SK-N-SH treated with all-trans-retinoic acid at 6 μM for 48 hours (cell line): ENCODE results near the gene DCP2.

Experiments used
- ATAC-seq: fragments of 200-7000 bp; cut with Tn5 transposase; 3 replicates; pipeline ENCODE4 v1.9.1; 2020; ENCODE audit warnings: mild to moderate bottlenecking, moderate library complexity
- ARNTL ChIP-seq: fragments of 450-650 bp; formaldehyde crosslinking; IDR thresholded peaks from 2 replicates; pipeline ENCODE4 v1.5.0; 2020; ENCODE audit warnings: low read depth, mild to moderate bottlenecking, moderate library complexity, borderline replicate concordance
- BACH2 ChIP-seq: fragments of 250-450 bp; sonication (Bioruptor Pico); IDR thresholded peaks from 2 replicates; pipeline ENCODE4 v1.9.0; 2021; ENCODE audit warnings: mild to moderate bottlenecking, borderline replicate concordance
- CSDC2 ChIP-seq: fragments of 250-450 bp; sonication (Bioruptor Pico); IDR thresholded peaks from 2 replicates; pipeline ENCODE4 v1.5.0; 2020; ENCODE audit warnings: mild to moderate bottlenecking, moderate library complexity
- ESRRG ChIP-seq: fragments of 250-450 bp; sonication (Bioruptor Pico); IDR thresholded peaks from 2 replicates; pipeline ENCODE4 v1.6.1; 2021; ENCODE audit warnings: mild to moderate bottlenecking
- GLIS3 ChIP-seq: fragments of 250-450 bp; sonication (Bioruptor Pico); IDR thresholded peaks from 2 replicates; pipeline ENCODE4 v1.5.0; 2020; ENCODE audit warnings: mild to moderate bottlenecking, moderate library complexity
- OSR1 ChIP-seq: fragments of 250-450 bp; sonication (Bioruptor Pico); IDR thresholded peaks from 2 replicates; pipeline ENCODE4 v1.8.0; 2022; ENCODE audit warnings: moderate library complexity, mild to moderate bottlenecking, inconsistent platforms
- PPARA ChIP-seq: fragments of 250-450 bp; sonication (Bioruptor Pico); IDR thresholded peaks from 2 replicates; pipeline ENCODE4 v1.5.0; 2020; ENCODE audit warnings: mild to moderate bottlenecking, borderline replicate concordance
- RARB ChIP-seq: fragments of 250-450 bp; sonication (Bioruptor Pico); IDR thresholded peaks from 2 replicates; pipeline ENCODE4 v1.8.0; 2021; ENCODE audit warnings: mild to moderate bottlenecking, moderate library complexity
- SNAI2 ChIP-seq: fragments of 250-450 bp; sonication (Bioruptor Pico); IDR thresholded peaks from 2 replicates; pipeline ENCODE4 v1.5.0; 2020; ENCODE audit warnings: mild to moderate bottlenecking, moderate library complexity
- TCF4 ChIP-seq: fragments of 250-450 bp; sonication (Bioruptor Pico); IDR thresholded peaks from 2 replicates; pipeline ENCODE4 v1.8.0; 2021; ENCODE audit warnings: mild to moderate bottlenecking, moderate library complexity, borderline replicate concordance
- TOX ChIP-seq: fragments of 250-450 bp; sonication (Bioruptor Pico); IDR thresholded peaks from 2 replicates; pipeline ENCODE4 v1.8.0; 2021; ENCODE audit warnings: mild to moderate bottlenecking, moderate library complexity, borderline replicate concordance
- ZC3H10 ChIP-seq: fragments of 250-450 bp; sonication (Bioruptor Pico); IDR thresholded peaks from 2 replicates; pipeline ENCODE4 v1.5.1; 2021; ENCODE audit warnings: mild to moderate bottlenecking, moderate library complexity
- ZFP3 ChIP-seq: fragments of 250-450 bp; sonication (Bioruptor Pico); IDR thresholded peaks from 2 replicates; pipeline ENCODE4 v1.5.0; 2020; ENCODE audit warnings: mild to moderate bottlenecking, moderate library complexity
- ZFP30 ChIP-seq: fragments of 450-650 bp; formaldehyde crosslinking; IDR thresholded peaks from 2 replicates; pipeline ENCODE4 v1.5.0; 2022; ENCODE audit warnings: mild to moderate bottlenecking, moderate library complexity
- ZNF565 ChIP-seq: fragments of 450-650 bp; formaldehyde crosslinking; conservative IDR thresholded peaks from 2 replicates; pipeline ENCODE4 v1.5.0; 2020; ENCODE audit warnings: low read depth, mild to moderate bottlenecking, moderate library complexity
- ZNF70 ChIP-seq: fragments of 450-650 bp; formaldehyde crosslinking; IDR thresholded peaks from 2 replicates; pipeline ENCODE4 v1.5.0; 2020; ENCODE audit warnings: mild to moderate bottlenecking, moderate library complexity
- ZNF8 ChIP-seq: fragments of 450-650 bp; formaldehyde crosslinking; IDR thresholded peaks from 2 replicates; pipeline ENCODE4 v1.5.0; 2020; ENCODE audit warnings: mild to moderate bottlenecking, moderate library complexity
- TF ChIP-seq, protein P1 (sequence below): fragments of 250-450 bp; sonication (Bioruptor Pico); IDR thresholded peaks from 2 replicates; pipeline ENCODE4 v1.8.0; 2021; ENCODE audit warnings: low read depth, mild to moderate bottlenecking, moderate library complexity, borderline replicate concordance
- TF ChIP-seq, protein P2 (sequence below): fragments of 250-450 bp; sonication (Bioruptor Pico); IDR thresholded peaks from 2 replicates; pipeline ENCODE4 v1.5.1; 2021; ENCODE audit warnings: mild to moderate bottlenecking, moderate library complexity
- TF ChIP-seq, protein P3 (sequence below): fragments of 250-450 bp; sonication (Bioruptor Pico); IDR thresholded peaks from 2 replicates; pipeline ENCODE4 v1.8.0; 2020; ENCODE audit warnings: mild to moderate bottlenecking, moderate library complexity, borderline replicate concordance
- TF ChIP-seq, protein P4 (sequence below): fragments of 250-450 bp; sonication (Bioruptor Pico); IDR thresholded peaks from 2 replicates; pipeline ENCODE4 v1.5.0; 2020; ENCODE audit warnings: mild to moderate bottlenecking, moderate library complexity

The DCP2 gene

DNA sequence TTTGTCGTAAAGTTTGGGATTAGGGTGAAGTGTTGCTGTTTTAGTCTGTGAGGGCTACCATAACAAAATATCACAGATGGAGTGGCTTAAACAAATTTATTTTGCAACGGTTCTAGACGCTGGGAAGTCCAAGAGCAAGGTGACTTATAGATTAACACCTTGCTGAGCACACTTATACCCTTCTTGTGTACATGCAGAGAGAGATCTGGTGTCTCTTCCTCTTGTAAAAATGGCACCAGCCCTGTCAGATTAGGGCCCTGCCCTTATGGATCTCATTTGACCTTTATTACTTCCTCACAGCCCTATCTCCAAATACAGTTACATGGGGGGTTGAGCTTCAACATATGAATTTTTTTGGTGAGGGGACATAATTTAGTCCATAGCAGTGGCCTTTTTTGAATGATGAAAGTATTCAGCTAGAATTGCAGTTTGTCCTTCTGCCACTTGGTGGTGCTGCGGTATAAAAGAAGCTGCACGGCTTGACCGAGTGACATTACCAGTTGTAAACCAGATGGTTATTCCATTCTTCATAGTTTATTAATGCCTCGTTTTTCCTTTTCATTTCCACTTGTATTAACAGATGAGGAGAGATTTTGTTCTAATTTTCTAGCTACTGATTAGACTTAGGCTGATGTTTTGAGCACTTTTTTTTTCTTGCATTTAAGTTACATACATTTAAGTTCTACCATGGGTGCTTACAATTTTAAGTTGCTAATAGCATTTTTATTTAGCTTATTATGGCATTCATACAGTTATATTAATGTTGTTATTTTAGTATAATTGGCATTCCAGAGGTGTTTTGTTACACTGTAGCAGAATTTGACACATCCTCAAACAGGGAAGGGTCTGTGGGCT is 19.4 kb downstream of the DCP2 start:
- ATAC-seq: peak; percentile 92

DNA sequence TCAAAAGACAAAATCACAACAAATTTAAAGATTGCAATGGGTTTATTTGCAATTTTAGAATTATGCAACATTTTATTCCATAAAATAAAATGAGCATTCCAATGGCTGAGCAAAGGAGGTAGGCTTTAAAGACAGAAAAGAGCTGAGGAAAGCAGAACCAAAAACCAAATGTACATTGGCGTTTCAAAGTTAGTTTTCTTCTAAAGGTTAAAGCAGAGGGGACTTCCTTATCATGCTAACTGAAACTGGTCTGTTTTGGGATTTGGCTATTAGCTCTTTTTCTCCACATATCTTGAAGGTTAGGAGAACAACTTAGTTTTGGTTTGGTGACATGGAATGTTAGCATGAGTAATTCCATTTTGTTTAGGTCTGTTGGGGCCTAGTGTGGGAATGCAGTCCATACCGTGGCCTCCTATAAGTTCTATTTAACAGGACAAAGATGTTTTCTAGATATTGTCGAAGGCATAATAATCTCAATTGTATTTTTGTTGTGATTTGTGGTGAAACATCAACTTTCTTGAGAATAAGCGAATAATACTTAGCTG is 20.3 kb downstream of the DCP2 start:
- ATAC-seq: no peak

More for the DNA sequence above, 19.4 kb downstream of the DCP2 start:
- TF ChIP-seq TOX (no peak), ZFP30 (CRISPR knock-in tag) (no peak), SNAI2 (CRISPR knock-in tag) (no peak), ESRRG (CRISPR knock-in tag) (no peak), OSR1 (CRISPR knock-in tag) (no peak), BACH2 (CRISPR knock-in tag) (no peak), GLIS3 (no peak), CSDC2 (CRISPR knock-in tag) (no peak), TCF4 (CRISPR knock-in tag) (no peak), RARB (CRISPR knock-in tag) (no peak), ZC3H10 (no peak), ZNF565 (CRISPR knock-in tag) (no peak), ZFP3 (CRISPR knock-in tag) (no peak), ZNF8 (CRISPR knock-in tag) (no peak)
- TF ChIP-seq, protein P1, sequence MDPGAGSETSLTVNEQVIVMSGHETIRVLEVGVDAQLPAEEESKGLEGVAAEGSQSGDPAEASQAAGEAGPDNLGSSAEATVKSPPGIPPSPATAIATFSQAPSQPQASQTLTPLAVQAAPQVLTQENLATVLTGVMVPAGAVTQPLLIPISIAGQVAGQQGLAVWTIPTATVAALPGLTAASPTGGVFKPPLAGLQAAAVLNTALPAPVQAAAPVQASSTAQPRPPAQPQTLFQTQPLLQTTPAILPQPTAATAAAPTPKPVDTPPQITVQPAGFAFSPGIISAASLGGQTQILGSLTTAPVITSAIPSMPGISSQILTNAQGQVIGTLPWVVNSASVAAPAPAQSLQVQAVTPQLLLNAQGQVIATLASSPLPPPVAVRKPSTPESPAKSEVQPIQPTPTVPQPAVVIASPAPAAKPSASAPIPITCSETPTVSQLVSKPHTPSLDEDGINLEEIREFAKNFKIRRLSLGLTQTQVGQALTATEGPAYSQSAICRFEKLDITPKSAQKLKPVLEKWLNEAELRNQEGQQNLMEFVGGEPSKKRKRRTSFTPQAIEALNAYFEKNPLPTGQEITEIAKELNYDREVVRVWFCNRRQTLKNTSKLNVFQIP (CRISPR knock-in tag): no peak
- TF ChIP-seq, protein P2, sequence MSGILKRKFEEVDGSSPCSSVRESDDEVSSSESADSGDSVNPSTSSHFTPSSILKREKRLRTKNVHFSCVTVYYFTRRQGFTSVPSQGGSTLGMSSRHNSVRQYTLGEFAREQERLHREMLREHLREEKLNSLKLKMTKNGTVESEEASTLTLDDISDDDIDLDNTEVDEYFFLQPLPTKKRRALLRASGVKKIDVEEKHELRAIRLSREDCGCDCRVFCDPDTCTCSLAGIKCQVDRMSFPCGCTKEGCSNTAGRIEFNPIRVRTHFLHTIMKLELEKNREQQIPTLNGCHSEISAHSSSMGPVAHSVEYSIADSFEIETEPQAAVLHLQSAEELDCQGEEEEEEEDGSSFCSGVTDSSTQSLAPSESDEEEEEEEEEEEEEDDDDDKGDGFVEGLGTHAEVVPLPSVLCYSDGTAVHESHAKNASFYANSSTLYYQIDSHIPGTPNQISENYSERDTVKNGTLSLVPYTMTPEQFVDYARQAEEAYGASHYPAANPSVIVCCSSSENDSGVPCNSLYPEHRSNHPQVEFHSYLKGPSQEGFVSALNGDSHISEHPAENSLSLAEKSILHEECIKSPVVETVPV (CRISPR knock-in tag): no peak
- TF ChIP-seq, protein P3, sequence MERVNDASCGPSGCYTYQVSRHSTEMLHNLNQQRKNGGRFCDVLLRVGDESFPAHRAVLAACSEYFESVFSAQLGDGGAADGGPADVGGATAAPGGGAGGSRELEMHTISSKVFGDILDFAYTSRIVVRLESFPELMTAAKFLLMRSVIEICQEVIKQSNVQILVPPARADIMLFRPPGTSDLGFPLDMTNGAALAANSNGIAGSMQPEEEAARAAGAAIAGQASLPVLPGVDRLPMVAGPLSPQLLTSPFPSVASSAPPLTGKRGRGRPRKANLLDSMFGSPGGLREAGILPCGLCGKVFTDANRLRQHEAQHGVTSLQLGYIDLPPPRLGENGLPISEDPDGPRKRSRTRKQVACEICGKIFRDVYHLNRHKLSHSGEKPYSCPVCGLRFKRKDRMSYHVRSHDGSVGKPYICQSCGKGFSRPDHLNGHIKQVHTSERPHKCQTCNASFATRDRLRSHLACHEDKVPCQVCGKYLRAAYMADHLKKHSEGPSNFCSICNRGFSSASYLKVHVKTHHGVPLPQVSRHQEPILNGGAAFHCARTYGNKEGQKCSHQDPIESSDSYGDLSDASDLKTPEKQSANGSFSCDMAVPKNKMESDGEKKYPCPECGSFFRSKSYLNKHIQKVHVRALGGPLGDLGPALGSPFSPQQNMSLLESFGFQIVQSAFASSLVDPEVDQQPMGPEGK (CRISPR knock-in tag): no peak

DNA sequence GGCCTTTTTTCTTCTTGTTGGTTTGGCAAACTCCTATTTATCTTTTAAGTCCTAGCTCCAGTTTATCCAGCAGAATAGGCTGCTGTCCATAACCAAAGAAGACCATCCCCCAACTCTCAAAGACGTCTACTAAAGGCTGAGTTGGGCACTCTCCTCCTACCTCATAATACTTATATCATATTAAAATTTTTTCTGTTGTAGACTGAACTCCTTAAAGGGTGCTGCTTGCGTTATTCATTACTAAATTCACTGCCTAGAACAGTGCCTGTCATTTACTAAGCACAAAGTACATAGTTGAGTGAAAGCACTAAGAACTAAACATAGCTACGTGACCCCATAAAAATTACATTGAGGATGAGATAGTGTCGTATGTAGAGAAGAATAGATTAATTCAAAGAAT is 21.7 kb downstream of the DCP2 start:
- no peak for ATAC-seq
- no peak for TF ChIP-seq RARB (CRISPR knock-in tag)
- TF ChIP-seq, protein P3 (CRISPR knock-in tag): no peak
- TF ChIP-seq, protein P4, sequence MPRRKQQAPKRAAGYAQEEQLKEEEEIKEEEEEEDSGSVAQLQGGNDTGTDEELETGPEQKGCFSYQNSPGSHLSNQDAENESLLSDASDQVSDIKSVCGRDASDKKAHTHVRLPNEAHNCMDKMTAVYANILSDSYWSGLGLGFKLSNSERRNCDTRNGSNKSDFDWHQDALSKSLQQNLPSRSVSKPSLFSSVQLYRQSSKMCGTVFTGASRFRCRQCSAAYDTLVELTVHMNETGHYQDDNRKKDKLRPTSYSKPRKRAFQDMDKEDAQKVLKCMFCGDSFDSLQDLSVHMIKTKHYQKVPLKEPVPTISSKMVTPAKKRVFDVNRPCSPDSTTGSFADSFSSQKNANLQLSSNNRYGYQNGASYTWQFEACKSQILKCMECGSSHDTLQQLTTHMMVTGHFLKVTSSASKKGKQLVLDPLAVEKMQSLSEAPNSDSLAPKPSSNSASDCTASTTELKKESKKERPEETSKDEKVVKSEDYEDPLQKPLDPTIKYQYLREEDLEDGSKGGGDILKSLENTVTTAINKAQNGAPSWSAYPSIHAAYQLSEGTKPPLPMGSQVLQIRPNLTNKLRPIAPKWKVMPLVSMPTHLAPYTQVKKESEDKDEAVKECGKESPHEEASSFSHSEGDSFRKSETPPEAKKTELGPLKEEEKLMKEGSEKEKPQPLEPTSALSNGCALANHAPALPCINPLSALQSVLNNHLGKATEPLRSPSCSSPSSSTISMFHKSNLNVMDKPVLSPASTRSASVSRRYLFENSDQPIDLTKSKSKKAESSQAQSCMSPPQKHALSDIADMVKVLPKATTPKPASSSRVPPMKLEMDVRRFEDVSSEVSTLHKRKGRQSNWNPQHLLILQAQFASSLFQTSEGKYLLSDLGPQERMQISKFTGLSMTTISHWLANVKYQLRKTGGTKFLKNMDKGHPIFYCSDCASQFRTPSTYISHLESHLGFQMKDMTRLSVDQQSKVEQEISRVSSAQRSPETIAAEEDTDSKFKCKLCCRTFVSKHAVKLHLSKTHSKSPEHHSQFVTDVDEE (CRISPR knock-in tag): no peak
- no peak for TF ChIP-seq OSR1 (CRISPR knock-in tag)
- no peak for TF ChIP-seq ESRRG (CRISPR knock-in tag)
- TF ChIP-seq ZFP30 (CRISPR knock-in tag): no peak
- TF ChIP-seq CSDC2 (CRISPR knock-in tag): no peak
- no peak for TF ChIP-seq ZNF565 (CRISPR knock-in tag)
- no peak for TF ChIP-seq GLIS3
- no peak for TF ChIP-seq ARNTL
- TF ChIP-seq PPARA (CRISPR knock-in tag): no peak
- no peak for TF ChIP-seq ZNF70 (CRISPR knock-in tag)
- no peak for TF ChIP-seq TCF4 (CRISPR knock-in tag)

More for the DNA sequence above, 20.3 kb downstream of the DCP2 start:
- TF ChIP-seq, protein P4 (CRISPR knock-in tag): no peak
- TF ChIP-seq ZNF8 (CRISPR knock-in tag) (no peak), SNAI2 (CRISPR knock-in tag) (no peak)
